Activated T-cell treated with anti-CD3 and anti-CD28 coated beads for 4 hours (primary cell): ENCODE results near the gene AUTS2.

ENCODE experiments used
- DNase-seq: peaks from one replicate; pipeline ENCODE4 v3.0.0-alpha.2; 2020

Gene AUTS2

GRCh38 chr7:69692611-69693010 lies 94.3 kb downstream of the AUTS2 start:
- DNase-seq = no peak

GRCh38 chr7:69693042-69693441 lies 94.8 kb downstream of the AUTS2 start:
- DNase-seq = no peak

- no peak for DNase-seq
These were observed 97.8 kb downstream of the AUTS2 start for GRCh38 chr7:69696054-69696591.

- no peak for DNase-seq
These were observed 98.7 kb downstream of the AUTS2 start for GRCh38 chr7:69696686-69697685.

GRCh38 chr7:69698109-69698825 lies 100.0 kb downstream of the AUTS2 start:
- DNase-seq = no peak

DNA sequence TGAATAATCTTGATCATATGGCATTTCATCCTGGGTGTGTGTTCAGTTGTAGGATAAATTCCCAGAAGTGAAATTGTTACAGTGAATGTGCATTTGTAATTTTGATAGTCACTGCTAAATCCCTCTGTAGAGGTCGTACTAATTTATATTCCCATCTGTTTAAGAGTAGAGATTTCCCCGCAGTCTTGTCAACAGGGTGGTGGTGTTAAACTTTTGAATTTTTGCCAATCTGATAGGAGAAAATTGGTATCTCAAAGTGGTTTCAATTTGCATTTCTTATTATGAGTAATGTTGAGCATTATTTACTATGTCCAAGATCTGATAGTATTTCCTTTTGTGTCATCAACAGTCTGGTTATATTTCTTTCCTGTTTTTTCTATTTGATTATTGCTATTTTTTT lies 101.7 kb downstream of the AUTS2 start:
- no peak for DNase-seq

GRCh38 chr7:69700331-69700730 lies 102.1 kb downstream of the AUTS2 start:
- DNase-seq = no peak

DNA sequence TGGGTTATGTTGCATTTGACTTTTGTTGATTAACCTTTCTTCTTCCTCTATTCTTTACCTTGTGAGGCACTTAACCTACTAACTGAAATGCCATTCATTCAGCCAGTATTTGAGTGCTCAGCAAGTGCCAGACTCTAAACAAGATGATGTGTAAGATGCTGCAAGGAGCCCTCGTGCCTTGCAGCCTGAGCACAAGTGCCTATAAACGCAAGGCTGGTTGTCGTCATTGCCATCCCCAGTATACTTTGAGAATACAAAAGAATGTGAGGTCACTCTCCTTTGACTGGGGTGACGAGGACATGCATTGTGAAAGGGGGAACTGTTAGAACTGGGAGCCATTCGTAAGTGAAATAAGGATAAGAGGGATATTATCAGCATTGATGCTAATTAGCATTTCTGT lies 103.0 kb downstream of the AUTS2 start:
- DNase-seq = no peak

DNA sequence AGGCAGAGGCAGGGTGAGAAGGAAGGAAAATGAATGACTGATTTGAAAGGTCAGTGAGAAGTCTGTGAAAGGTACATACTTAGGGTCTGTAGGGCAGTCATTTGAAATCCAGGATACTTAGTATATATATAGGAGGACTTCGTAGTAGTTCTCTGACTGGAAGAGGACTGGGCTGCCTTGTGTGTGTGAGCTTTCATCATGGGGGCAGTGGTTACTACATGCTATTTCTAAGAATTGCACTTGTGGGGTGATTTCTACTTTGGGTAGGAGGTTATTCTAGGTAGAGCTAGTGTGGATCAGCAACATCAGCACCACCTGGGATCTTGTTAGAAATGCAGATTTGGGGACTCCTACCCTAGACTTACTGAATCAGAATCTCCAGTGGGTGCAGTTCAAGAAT lies 104.1 kb downstream of the AUTS2 start:
- no peak for DNase-seq

- DNase-seq = no peak
These were observed 104.8 kb downstream of the AUTS2 start for GRCh38 chr7:69703099-69703498.

DNA sequence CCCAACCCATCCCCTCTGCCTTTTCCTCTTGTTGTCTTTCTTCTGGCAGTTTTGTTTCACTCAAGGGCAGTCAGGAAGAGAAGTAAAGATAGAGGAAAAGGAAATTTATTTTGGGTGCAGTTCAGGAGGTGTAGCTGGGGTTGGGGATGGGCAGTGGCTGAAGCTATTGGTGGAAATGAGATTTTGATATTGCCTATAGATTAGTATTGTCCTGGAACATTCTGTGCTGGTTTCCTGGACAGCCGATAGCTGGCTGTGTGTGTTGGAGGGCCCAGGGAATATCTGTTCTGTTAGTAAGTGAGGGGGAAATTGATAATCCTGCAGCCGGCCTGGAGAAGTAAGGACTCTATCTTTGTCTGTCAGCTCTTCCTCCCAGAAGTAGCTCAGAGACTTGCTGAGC lies 107.8 kb downstream of the AUTS2 start:
- DNase-seq = no peak

GRCh38 chr7:69708857-69709256 lies 110.6 kb downstream of the AUTS2 start:
- no peak for DNase-seq

GRCh38 chr7:69710768-69711438 lies 112.6 kb downstream of the AUTS2 start:
- DNase-seq = no peak

DNA sequence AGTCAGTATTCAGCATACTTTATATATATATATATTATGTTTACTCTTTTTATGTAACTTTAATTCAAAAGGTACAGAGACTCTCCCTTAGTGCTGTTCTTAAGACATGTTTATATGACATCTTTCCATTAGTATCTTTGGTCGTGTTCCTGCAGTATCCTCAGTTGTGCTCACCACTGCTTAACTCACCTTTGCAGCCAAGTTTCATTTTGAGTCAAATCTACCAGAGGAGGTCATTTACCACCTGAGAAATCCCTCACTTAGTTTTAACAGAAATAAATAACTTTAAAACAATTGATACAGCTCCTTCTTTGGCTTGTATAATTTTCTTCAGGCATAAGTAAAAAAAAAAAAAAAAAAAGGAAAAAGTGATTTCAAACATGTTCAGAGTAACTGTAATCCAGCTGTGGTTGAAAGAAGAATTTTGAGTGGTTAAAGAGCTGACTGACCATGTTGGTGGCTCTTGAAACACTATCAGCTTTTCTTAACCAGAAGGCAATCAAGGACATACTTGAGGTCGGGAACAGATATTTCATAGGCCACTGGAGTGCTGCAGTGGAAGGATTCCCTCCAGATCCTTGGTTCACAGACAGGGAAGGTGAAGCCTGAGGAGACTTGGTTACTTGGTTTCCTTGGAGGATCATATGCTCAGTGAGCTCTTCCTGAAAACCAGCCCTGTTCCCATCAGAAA lies 116.8 kb downstream of the AUTS2 start:
- no peak for DNase-seq

DNA sequence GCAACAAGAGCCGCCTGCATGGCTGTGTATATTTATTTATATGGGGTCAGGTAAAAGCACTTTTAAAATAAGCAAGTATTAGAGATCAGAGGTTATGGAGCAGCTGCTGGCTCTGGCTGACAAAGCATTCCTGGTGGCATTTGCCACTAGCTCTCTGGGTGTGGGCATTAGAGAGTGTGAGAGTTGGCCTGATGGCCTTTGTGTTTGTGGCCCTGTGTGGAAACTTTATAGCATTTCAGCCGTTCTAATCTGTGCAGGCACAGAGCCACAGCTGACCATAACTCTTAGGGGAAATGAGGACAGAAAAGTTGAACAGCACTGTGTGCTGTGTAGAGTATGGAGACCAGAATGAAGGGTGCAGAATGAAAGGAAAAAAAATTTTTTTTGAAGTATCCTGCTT lies 118.9 kb downstream of the AUTS2 start:
- no peak for DNase-seq

GRCh38 chr7:69719717-69720116 lies 121.4 kb downstream of the AUTS2 start:
- no peak for DNase-seq

GRCh38 chr7:69722843-69723242 lies 124.6 kb downstream of the AUTS2 start:
- DNase-seq = no peak

DNA sequence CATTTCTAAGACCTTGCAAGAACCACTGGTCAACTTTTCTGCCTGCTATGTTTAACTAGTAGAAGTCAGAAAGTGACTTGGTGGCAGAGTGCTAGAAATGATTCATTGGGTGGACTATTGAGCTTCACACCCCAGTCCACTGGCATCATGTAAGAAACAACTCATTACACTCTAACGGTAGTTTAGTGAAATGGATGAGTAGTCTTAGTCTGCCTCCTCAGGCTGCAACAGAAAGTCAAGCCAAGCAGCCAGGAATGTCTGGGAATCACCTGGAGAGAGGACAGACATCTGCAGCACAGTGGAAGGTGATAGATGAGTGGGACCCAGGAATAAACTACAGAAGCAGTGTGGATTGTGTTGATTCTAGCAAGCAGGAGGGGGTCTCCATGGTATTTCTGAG lies 125.4 kb downstream of the AUTS2 start:
- no peak for DNase-seq

DNA sequence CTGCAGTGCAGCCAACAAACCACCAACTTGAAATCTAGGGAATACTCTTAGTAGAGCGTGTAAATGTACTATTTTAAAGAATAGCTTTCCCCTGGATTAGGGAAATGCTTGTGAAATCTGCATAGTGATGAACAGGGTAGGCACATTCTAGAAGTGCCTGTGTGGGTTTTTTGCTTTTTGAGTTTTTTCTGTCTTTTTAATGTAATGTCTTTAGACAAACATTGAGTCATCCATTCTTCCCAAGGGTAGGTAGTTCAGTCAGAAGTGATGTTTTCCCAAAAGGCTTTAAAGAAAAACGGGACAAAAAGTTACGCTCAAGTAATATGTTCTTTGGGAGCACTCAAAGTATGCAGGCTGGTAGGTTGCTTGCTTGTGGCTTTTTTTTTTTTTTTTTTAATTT lies 130.0 kb downstream of the AUTS2 start:
- no peak for DNase-seq

- no peak for DNase-seq
These were observed 133.9 kb downstream of the AUTS2 start for GRCh38 chr7:69732203-69732602.

- DNase-seq = no peak
These were observed 137.3 kb downstream of the AUTS2 start for GRCh38 chr7:69735582-69735981.

GRCh38 chr7:69736126-69736810 lies 138.0 kb downstream of the AUTS2 start:
- no peak for DNase-seq
